HepG2 (cell line): ENCODE data around the gene CELSR2. TPM values are rescaled to one million over a fixed set of nuclear protein-coding genes. Genes with fewer than 3 reads are reported as not detected.
A peak's percentile ranks its signal among the peaks of the same experiment; 100 is the strongest.

ENCODE experiments used
- CHD2 ChIP-seq: IDR thresholded peaks from 2 replicates; pipeline ENCODE4 v1.6.1; 2011; ENCODE audit warnings: low read depth, low read length, improper control_type of control experiment
- GMEB1 ChIP-seq: sonication (generic); formaldehyde crosslinking; IDR thresholded peaks from 2 replicates; pipeline ENCODE4 v1.5.1; 2020; ENCODE audit warnings: missing genetic modification reagents, mild to moderate bottlenecking, borderline replicate concordance
- HIC2 ChIP-seq: sonication (generic); formaldehyde crosslinking; IDR thresholded peaks from 2 replicates; pipeline ENCODE4 v1.9.0; 2022; ENCODE audit warnings: low read depth, missing genetic modification reagents
- KDM2A ChIP-seq: sonication (generic); formaldehyde crosslinking; IDR thresholded peaks from 2 replicates; pipeline ENCODE4 v1.4.0; 2020; ENCODE audit warnings: low read depth, missing genetic modification reagents, borderline replicate concordance
- KLF16 ChIP-seq, 2 experiments: sonication (generic) in 1 of 2; formaldehyde crosslinking in 1 of 2; IDR thresholded peaks; 2 replicates each; pipeline versions ENCODE4 v1.6.1 to v1.8.0; 2016 to 2023; ENCODE audit warnings: missing genetic modification reagents in 2 of 2, missing compliant biosample characterization in 1 of 2
- NFKBIZ ChIP-seq: IDR thresholded peaks from 2 replicates; pipeline ENCODE4 v1.6.1; 2018; ENCODE audit warnings: missing genetic modification reagents, missing compliant biosample characterization
- RBFOX2 ChIP-seq: fragments of 200-400 bp; formaldehyde crosslinking; IDR thresholded peaks from 2 replicates; pipeline ENCODE4 v1.6.1; 2017; ENCODE audit warnings: low read depth, mild to moderate bottlenecking, low read length
- SKIL ChIP-seq: sonication (generic); formaldehyde crosslinking; IDR thresholded peaks from 2 replicates; pipeline ENCODE4 v1.8.0; 2022; ENCODE audit warnings: missing genetic modification reagents, mild to moderate bottlenecking, moderate library complexity, borderline replicate concordance
- SOX6 ChIP-seq, 2 experiments: fragments of 450-650 bp in 1 of 2; sonication (generic) in 1 of 2; formaldehyde crosslinking in 1 of 2; IDR thresholded peaks; 2 replicates each; pipeline versions ENCODE4 v1.4.0 to v1.6.1; 2017 to 2020; ENCODE audit warnings: antibody characterized with exemption in 1 of 2, mild to moderate bottlenecking in 1 of 2, missing genetic modification reagents in 1 of 2
- TBL1XR1 ChIP-seq: fragments of 150-350 bp; IDR thresholded peaks from 2 replicates; pipeline ENCODE4 v1.6.1; 2014; ENCODE audit warnings: borderline replicate concordance, low read length; ENCODE audit not compliant: partially characterized antibody
- ZBTB20 ChIP-seq: sonication (generic); formaldehyde crosslinking; IDR thresholded peaks from 2 replicates; pipeline ENCODE4 v1.8.1; 2023; ENCODE audit warnings: missing genetic modification reagents, low read depth, mild to moderate bottlenecking, borderline replicate concordance
- ZNF446 ChIP-seq: sonication (generic); formaldehyde crosslinking; IDR thresholded peaks from 2 replicates; pipeline ENCODE4 v1.5.0; 2020; ENCODE audit warnings: mild to moderate bottlenecking, missing genetic modification reagents
- ZNF782 ChIP-seq: sonication (generic); formaldehyde crosslinking; IDR thresholded peaks from 2 replicates; pipeline ENCODE4 v1.4.0; 2020; ENCODE audit warnings: missing genetic modification reagents, mild to moderate bottlenecking, borderline replicate concordance
- polyA plus RNA-seq, 8 experiments: library from polyadenylated mRNA; depleted of rRNA in 3 of 8; stranded (reverse) in 7 of 8; unstranded in 1 of 8; fragments of >200 nt; fragmentation: Illumina TruSeq in 4 of 8; extraction: Trizol in 4 of 8; gene quantifications; 2 replicates each; pipeline versions ENCODE4 v1.2.1 to v1.2.3, GENCODE V29; 2011 to 2016; ENCODE audit warnings: low read depth in 4 of 8, missing spikeins in 1 of 8, mixed read lengths in 1 of 8; ENCODE audit not compliant: insufficient read depth in 1 of 8
- total RNA-seq, 5 experiments: library from RNA; depleted of rRNA; stranded (reverse); fragments of >200 nt; fragmentation: Illumina TruSeq; extraction: Trizol; gene quantifications; 2 replicates each; pipeline ENCODE4 v1.2.3, GENCODE V29; 2016; ENCODE audit warnings: low read depth in 1 of 5
- TF ChIP-seq, protein P1 (sequence below): sonication (generic); formaldehyde crosslinking; IDR thresholded peaks from 2 replicates; pipeline ENCODE4 v1.5.0; 2020; ENCODE audit warnings: missing genetic modification reagents
- TF ChIP-seq, protein P2 (sequence below): IDR thresholded peaks from 2 replicates; pipeline ENCODE4 v1.6.1; 2012; ENCODE audit warnings: low read depth, low read length, improper control_type of control experiment
- TF ChIP-seq, protein P3 (sequence below): IDR thresholded peaks from 2 replicates; pipeline ENCODE4 v1.6.1; 2016; ENCODE audit warnings: low read depth

The CELSR2 gene
- total and polyA plus RNA-seq, 2 of the 13 experiments (the other 11 are each of a cell fraction or from before 2014, with no cell fraction given): 4.0 to 6.6 TPM

GRCh38 chr1:109298666-109299557 is 49.6 kb downstream of the CELSR2 start (continued):
- TF ChIP-seq SOX6 (IDR thresholded peaks at IDR 0.05): no peak
- TF ChIP-seq SOX6 (CRISPR knock-in tag; IDR thresholded peaks at IDR 0.05): peak; percentile 96
- TF ChIP-seq ZBTB20: peak; percentile 97
- TF ChIP-seq ZNF782 (CRISPR knock-in tag): 0 out of 2 replicates have a peak, but pooled peaks have one; percentile 48
- peak in 1 of 2 experiments; percentile 59; a peak in 2 of 4 replicates for TF ChIP-seq KLF16 (CRISPR knock-in tag; IDR thresholded peaks at IDR 0.05)
- TF ChIP-seq ZNF446 (CRISPR knock-in tag): no peak
- TF ChIP-seq NFKBIZ (CRISPR knock-in tag): no peak; the same call in 1 of the 2 replicates
- 0 out of 2 replicates have a peak, but pooled peaks have one; percentile 39 for TF ChIP-seq RBFOX2
- TF ChIP-seq, protein P1, sequence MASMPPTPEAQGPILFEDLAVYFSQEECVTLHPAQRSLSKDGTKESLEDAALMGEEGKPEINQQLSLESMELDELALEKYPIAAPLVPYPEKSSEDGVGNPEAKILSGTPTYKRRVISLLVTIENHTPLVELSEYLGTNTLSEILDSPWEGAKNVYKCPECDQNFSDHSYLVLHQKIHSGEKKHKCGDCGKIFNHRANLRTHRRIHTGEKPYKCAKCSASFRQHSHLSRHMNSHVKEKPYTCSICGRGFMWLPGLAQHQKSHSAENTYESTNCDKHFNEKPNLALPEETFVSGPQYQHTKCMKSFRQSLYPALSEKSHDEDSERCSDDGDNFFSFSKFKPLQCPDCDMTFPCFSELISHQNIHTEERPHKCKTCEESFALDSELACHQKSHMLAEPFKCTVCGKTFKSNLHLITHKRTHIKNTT: no peak
- TF ChIP-seq, protein P2, sequence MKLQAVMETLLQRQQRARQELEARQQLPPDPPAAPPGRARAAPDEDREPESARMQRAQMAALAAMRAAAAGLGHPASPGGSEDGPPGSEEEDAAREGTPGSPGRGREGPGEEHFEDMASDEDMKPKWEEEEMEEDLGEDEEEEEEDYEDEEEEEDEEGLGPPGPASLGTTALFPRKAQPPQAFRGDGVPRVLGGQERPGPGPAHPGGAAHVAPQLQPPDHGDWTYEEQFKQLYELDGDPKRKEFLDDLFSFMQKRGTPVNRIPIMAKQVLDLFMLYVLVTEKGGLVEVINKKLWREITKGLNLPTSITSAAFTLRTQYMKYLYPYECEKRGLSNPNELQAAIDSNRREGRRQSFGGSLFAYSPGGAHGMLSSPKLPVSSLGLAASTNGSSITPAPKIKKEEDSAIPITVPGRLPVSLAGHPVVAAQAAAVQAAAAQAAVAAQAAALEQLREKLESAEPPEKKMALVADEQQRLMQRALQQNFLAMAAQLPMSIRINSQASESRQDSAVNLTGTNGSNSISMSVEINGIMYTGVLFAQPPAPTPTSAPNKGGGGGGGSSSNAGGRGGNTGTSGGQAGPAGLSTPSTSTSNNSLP: peak; percentile 82; the same call in 1 of the 2 replicates
- no peak; the same call in 1 of the 2 replicates for TF ChIP-seq KDM2A (CRISPR knock-in tag)
- TF ChIP-seq, protein P3, sequence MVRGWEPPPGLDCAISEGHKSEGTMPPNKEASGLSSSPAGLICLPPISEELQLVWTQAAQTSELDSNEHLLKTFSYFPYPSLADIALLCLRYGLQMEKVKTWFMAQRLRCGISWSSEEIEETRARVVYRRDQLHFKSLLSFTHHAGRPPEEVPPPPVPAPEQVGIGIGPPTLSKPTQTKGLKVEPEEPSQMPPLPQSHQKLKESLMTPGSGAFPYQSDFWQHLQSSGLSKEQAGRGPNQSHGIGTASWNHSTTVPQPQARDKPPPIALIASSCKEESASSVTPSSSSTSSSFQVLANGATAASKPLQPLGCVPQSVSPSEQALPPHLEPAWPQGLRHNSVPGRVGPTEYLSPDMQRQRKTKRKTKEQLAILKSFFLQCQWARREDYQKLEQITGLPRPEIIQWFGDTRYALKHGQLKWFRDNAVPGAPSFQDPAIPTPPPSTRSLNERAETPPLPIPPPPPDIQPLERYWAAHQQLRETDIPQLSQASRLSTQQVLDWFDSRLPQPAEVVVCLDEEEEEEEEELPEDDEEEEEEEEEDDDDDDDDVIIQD: no peak
- TF ChIP-seq HIC2 (CRISPR knock-in tag): peak; percentile 31
- TF ChIP-seq CHD2: peak; percentile 46; the same call in 1 of the 2 replicates
- peak; percentile 17; the same call in 1 of the 2 replicates for TF ChIP-seq GMEB1 (CRISPR knock-in tag)
- peak; percentile 88 for TF ChIP-seq SKIL (CRISPR knock-in tag)
- TF ChIP-seq TBL1XR1: peak; percentile 84
